Activated CD4-positive, alpha-beta T cell treated with anti-CD3 and anti-CD28 coated beads, Interleukin-2, amount 10 ng/mL, durations not matched to agents 7 days and 5 days (primary cell): ENCODE data around the gene OXA1L. TPM values are rescaled to one million over a fixed set of nuclear protein-coding genes. Genes with fewer than 3 reads are reported as not detected.
"Not testable (repeated sequence)": the region's sequence is repeated elsewhere in the genome, so short reads cannot be mapped to it uniquely, and the experiment has no call there.

Source experiments
- CTCF ChIA-PET: fragments of 350-600 bp; sonication (Branson Sonifier 250); formaldehyde crosslinking; loops from one replicate; lab custom pipeline; 2021; ENCODE audit warnings: antibody characterized with exemption; lab: Charles Lee
- POLR2A ChIA-PET: fragments of 350-600 bp; sonication (Branson Sonifier 250); formaldehyde crosslinking; loops from one replicate; lab custom pipeline; 2021; ENCODE audit warnings: antibody characterized with exemption; lab: Charles Lee
- DNase-seq: peaks from one replicate; pipeline ENCODE4 v3.0.0-alpha.2; 2020
- H3K27ac Mint-ChIP-seq: one replicate; pipeline ENCODE4 v1.8.0; 2021; ENCODE audit warnings: mild to moderate bottlenecking, moderate library complexity, mixed read lengths
- H3K27me3 Mint-ChIP-seq: one replicate; pipeline ENCODE4 v1.8.0; 2021; ENCODE audit warnings: mixed read lengths
- H3K36me3 Mint-ChIP-seq: one replicate; pipeline ENCODE4 v1.8.0; 2021; ENCODE audit warnings: low read depth, mixed read lengths
- H3K4me1 Mint-ChIP-seq: one replicate; pipeline ENCODE4 v1.8.0; 2021; ENCODE audit warnings: mixed read lengths
- H3K4me3 Mint-ChIP-seq: one replicate; pipeline ENCODE4 v1.8.0; 2021; ENCODE audit warnings: mild to moderate bottlenecking, moderate library complexity, mixed read lengths
- H3K9me3 Mint-ChIP-seq: one replicate; pipeline ENCODE4 v1.8.0; 2021; ENCODE audit warnings: mixed read lengths
- total RNA-seq, 2 experiments: library from RNA; stranded (reverse); gene quantifications; one replicate each; pipeline ENCODE4 v1.2.3, GENCODE V29; 2021

OXA1L gene
- total RNA-seq, 2 experiments from 2014 or later, result 122 to 141 TPM

DNA sequence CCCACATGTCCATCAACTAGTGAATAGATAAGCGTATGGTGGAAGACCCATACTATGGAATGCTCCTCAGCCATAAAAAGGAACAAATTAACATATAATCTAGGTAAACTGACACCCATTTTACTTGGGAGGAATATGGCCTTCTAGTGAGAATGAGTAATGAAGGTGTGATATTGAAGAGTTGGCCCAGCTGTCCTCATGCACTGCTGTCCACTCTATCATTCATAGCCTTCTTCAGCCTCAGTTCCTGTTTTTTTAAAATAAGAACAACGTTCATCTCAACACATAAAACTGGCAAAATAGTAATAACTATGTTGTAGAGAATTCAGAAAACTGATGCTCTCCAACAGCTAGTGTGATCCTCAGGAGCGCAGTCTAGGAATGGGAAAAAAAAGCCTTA, 26.5 kb upstream of the OXA1L start:
- peaks cover 6% of the 10 kb centered on the region for H3K36me3 Mint-ChIP-seq
- H3K4me1 Mint-ChIP-seq, result peaks cover 29% of the 10 kb centered on the region
- H3K27me3 Mint-ChIP-seq, result peaks cover 11% of the 10 kb centered on the region
- no peak overlapping the region for H3K27ac Mint-ChIP-seq
- H3K4me3 Mint-ChIP-seq, result no peak overlapping the region
- DNase-seq, result no peak
- ChIA-PET POLR2A (no interaction called here), CTCF (interaction anchor here (1.6 kb wide), 1 partner anchor 170 kb away, joined by 6 read pairs; no protein-coding TSS in a partner anchor)
- H3K9me3 Mint-ChIP-seq, result peaks cover 4% of the 10 kb centered on the region

DNA sequence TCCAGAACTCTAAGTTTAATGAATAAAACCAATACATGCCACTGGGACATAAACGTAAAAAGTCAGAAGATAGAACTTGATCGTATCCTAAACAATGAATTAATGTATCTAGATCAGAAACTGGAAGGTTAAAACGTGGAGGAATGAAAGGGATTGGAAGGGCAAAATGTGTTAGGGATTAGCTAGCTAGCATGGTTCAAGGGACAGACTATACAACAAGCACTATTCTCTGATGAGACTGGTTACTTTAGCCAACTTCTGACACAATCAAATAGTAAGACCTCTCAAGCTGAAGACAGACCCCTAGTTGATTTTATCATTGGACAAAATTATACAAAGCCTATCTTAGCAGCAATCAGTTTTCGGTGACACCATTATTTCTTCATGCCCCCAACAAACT, 18.7 kb upstream of the OXA1L start:
- H3K9me3 Mint-ChIP-seq, result no peaks in the 10 kb centered on the region
- peaks cover 18% of the 10 kb centered on the region for H3K4me1 Mint-ChIP-seq
- no peak overlapping the region for H3K4me3 Mint-ChIP-seq
- no peak overlapping the region for H3K27ac Mint-ChIP-seq
- peaks cover 31% of the 10 kb centered on the region for H3K27me3 Mint-ChIP-seq
- no peak for DNase-seq
- no peaks in the 10 kb centered on the region for H3K36me3 Mint-ChIP-seq
- ChIA-PET CTCF (interaction anchor here (1.1 kb wide), 1 partner anchor 61 kb away, joined by 3 read pairs; no protein-coding TSS in a partner anchor), POLR2A (no interaction called here)

DNA sequence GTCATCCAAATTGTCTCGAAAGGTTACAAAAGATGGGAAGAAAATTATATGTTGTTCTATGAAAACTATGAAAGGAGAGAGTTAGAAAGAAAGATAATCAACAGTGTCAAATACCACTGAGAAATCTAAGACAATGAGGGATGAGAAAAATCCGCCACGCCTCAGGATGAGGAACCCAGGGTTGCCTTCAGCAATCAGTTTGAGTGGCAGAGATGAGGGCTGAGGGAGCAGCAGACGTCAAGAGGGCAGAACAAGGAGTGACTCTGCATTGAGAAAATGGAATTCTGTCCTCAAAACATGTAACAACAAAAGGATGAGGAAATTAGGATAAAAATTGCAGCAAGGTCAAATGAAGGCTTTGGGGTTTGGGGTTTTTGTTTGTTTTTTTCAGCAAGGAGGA, 18.3 kb upstream of the OXA1L start:
- Mint-ChIP-seq H3K27me3 (peaks cover 31% of the 10 kb centered on the region), H3K4me1 (peaks cover 22% of the 10 kb centered on the region), H3K9me3 (no peaks in the 10 kb centered on the region), H3K4me3 (no peak overlapping the region), H3K27ac (no peak overlapping the region), H3K36me3 (no peaks in the 10 kb centered on the region)
- POLR2A ChIA-PET, result no interaction called here
- no peak for DNase-seq
- CTCF ChIA-PET, result interaction anchor here (1.1 kb wide), 1 partner anchor 61 kb away, joined by 3 read pairs; no protein-coding TSS in a partner anchor

DNA sequence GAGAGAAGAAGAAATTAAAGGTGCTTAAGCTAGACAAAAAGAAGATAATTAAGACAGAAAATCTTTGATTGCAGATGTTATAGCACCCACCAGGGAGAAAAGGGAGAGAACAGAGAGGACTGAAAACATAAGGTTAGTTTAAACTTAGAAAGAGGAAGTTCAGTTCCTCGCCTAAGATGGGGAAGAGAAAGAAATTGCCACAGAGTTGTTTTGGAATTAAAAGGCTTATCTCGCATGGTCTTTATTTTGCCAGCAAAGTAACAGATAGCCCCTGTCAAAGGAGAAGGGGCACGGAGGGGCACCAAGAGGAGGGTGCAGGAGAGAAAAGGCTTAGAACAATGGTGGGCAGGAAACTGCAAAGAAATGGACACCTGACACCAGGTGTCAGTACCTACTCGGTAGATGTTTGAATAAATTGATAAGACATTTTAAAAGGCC, 17.8 kb upstream of the OXA1L start:
- ChIA-PET POLR2A (no interaction called here), CTCF (no interaction called here)
- DNase-seq, result no peak
- no peaks in the 10 kb centered on the region for H3K9me3 Mint-ChIP-seq
- H3K4me3 Mint-ChIP-seq, result no peak overlapping the region
- H3K36me3 Mint-ChIP-seq, result no peaks in the 10 kb centered on the region
- no peak overlapping the region for H3K27ac Mint-ChIP-seq
- H3K27me3 Mint-ChIP-seq, result peaks cover 31% of the 10 kb centered on the region
- peaks cover 22% of the 10 kb centered on the region for H3K4me1 Mint-ChIP-seq

DNA sequence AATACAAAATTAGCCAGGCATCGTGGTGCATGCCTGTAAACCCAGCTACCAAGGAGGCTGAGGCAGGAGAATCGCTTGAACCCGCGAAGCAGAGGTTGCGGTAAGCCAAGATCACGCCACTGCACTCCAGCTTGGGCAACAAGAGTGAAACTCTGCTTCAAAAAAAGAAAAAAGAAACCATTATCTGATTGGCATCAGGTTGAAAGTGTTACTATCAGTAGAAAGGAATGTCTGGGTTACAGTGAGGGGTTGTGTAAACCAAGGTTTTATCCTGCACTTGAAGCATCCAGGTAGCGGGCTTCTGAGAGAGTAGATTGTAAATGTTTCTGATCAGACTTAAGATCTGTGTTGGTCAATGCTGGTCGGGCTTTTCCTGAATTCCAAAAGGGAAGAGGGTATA, 14.1 kb upstream of the OXA1L start:
- DNase-seq, result peak; percentile 12
- H3K4me3 Mint-ChIP-seq, result no peak overlapping the region
- CTCF ChIA-PET, result interaction anchor here (1.2 kb wide), 1 partner anchor 14 kb away, joined by 3 read pairs; the partner anchor contains the start of gene OXA1L
- H3K36me3 Mint-ChIP-seq, result no peaks in the 10 kb centered on the region
- POLR2A ChIA-PET, result no interaction called here
- H3K27ac Mint-ChIP-seq, result no peak overlapping the region
- H3K9me3 Mint-ChIP-seq, result no peaks in the 10 kb centered on the region
- H3K4me1 Mint-ChIP-seq, result peaks cover 22% of the 10 kb centered on the region
- H3K27me3 Mint-ChIP-seq, result peaks cover 34% of the 10 kb centered on the region

DNA sequence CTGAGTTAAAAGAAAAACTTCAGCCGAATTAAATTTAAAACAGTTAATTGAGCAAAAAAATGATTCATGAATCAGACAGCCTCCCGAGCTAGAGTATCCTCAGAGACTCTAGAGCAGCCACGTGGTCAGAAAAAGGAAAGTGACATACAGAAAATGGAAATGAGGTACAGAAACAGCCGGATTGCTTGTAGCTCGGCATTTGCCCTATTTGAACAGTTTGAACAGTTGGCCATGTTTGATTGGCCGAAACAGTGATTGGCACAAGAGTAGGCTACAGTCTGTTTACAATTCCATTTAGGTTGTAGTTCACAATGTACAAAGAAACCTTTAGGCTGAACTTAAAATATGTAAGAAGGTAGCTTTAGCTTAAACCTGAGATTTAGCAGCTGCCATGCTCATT, 12.9 kb upstream of the OXA1L start:
- Mint-ChIP-seq H3K9me3 (no peaks in the 10 kb centered on the region), H3K4me1 (peaks cover 16% of the 10 kb centered on the region), H3K4me3 (no peak overlapping the region), H3K36me3 (peaks cover 2% of the 10 kb centered on the region), H3K27me3 (peaks cover 29% of the 10 kb centered on the region), H3K27ac (no peak overlapping the region)
- DNase-seq, result no peak
- POLR2A ChIA-PET, result no interaction called here
- CTCF ChIA-PET, result interaction anchor here (1.3 kb wide), 1 partner anchor 25 kb away, joined by 4 read pairs; no protein-coding TSS in a partner anchor

DNA sequence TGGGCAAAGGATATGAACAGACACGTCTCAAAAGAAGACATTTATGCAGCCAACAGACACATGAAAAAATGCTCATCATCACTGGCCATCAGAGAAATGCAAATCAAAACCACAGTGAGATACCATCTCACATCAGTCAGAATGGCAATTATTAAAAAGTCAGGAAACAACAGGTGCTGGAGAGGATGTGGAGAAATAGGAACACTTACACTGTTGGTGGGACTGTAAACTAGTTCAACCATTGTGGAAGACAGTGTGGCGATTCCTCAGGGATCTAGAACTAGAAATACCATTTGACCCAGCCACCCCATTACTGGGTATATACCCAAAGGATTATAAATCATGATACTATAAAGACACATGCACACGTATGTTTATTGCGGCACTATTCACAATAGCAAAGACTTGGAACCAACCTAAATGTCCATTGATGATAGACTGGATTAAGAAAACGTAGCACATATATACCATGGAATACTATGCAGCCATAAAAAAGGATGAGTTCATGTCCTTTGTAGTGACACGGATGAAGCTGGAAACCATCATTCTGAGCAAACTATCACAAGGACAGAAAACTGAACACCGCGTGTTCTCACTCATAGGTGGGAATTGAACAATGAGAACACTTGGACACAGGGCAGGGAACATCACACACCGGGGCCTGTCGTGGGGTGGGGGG, 8.4 kb upstream of the OXA1L start:
- peaks cover 15% of the 10 kb centered on the region for H3K9me3 Mint-ChIP-seq
- H3K4me1 Mint-ChIP-seq, CTCF ChIA-PET, H3K4me3 Mint-ChIP-seq, DNase-seq, POLR2A ChIA-PET, H3K27me3 Mint-ChIP-seq, H3K27ac Mint-ChIP-seq: not testable (repeated sequence)
- peaks cover 13% of the 10 kb centered on the region for H3K36me3 Mint-ChIP-seq

DNA sequence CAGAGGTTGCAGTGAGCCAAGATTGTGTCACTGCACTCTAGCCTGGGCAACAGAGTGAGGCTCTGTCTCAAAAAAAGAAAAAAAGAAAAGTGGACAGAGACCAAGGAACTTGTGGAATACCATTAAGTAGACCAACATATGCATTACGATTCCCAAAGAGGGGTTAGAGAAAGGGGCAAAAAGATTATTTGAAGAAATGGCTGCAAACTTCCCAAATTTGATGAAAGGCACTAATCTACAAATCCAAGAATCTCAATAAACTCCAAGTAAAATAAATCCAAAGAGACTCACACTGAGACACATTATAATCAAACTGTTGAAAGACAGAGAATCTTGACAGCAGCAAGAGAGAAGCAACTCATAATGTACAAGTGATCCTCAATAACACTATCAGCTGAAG, 4.8 kb upstream of the OXA1L start:
- ChIA-PET CTCF (interaction anchor here (0.7 to 1.5 kb wide), 2 partner anchors 108 to 134 kb away, joined by 4 to 6 read pairs; no protein-coding TSS in a partner anchor), POLR2A (no interaction called here)
- H3K27me3 Mint-ChIP-seq, result no peaks in the 10 kb centered on the region
- no peak for DNase-seq
- peaks cover 23% of the 10 kb centered on the region for H3K36me3 Mint-ChIP-seq
- no peak overlapping the region for H3K4me3 Mint-ChIP-seq
- H3K27ac Mint-ChIP-seq, result no peak overlapping the region
- peaks cover 18% of the 10 kb centered on the region for H3K9me3 Mint-ChIP-seq
- H3K4me1 Mint-ChIP-seq, result peaks cover 14% of the 10 kb centered on the region

DNA sequence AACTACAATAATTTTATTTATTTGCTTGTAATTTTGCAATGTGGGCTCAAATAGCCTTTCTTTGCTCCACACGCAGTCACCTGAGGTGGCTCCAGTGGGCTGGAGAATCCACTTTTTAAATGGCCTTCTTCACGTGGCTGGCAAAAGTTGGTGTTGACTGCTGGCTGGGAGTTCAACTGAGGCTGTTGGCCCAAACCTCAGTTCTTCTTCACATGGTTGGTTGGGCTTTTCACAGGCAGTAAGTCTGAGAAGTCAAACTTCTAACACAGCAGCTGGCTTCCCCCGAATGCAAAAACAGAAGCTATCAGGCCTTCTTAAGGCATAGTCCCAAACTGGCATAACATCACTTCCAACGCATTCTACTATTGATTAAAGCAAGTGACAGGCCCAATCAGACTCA, 2.1 kb upstream of the OXA1L start:
- no peak overlapping the region for H3K27ac Mint-ChIP-seq
- DNase-seq, result no peak
- H3K9me3 Mint-ChIP-seq, result peaks cover 18% of the 10 kb centered on the region
- no peaks in the 10 kb centered on the region for H3K27me3 Mint-ChIP-seq
- POLR2A ChIA-PET, result no interaction called here
- H3K4me1 Mint-ChIP-seq, result peaks cover 33% of the 10 kb centered on the region
- peaks cover 37% of the 10 kb centered on the region for H3K36me3 Mint-ChIP-seq
- CTCF ChIA-PET, result interaction anchor here (1.2 to 1.3 kb wide), 2 partner anchors 60 to 194 kb away, joined by 3 read pairs; no protein-coding TSS in a partner anchor
- H3K4me3 Mint-ChIP-seq, result no peak overlapping the region

DNA sequence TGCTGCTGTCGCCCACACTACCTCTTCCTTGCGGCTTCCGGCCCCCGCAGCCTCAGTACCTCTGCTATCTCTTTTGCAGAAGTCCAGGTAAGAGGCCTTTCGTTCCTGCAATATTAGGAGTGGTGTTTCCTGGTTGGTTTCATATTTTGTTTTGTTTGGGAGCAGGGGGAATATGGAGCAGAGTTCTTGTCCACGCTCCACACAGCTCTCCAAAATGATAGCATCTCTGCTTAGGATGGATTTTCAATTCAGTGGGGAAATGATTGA, 768 bp downstream of the OXA1L start:
- peak overlapping the region; percentile 94 for H3K4me3 Mint-ChIP-seq
- POLR2A ChIA-PET, result interaction anchor here (0.6 kb wide), 1 partner anchor 178 kb away, joined by 4 read pairs; the partner anchor contains the start of gene DAD1
- DNase-seq, result no peak
- H3K27ac Mint-ChIP-seq, result peak overlapping the region; percentile 95
- H3K9me3 Mint-ChIP-seq, result peaks cover 5% of the 10 kb centered on the region
- no peaks in the 10 kb centered on the region for H3K27me3 Mint-ChIP-seq
- CTCF ChIA-PET, result interaction anchor here (0.6 to 2.4 kb wide), 6 partner anchors 8 to 211 kb away, joined by 3 to 11 read pairs (median 4); no protein-coding TSS in a partner anchor
- peaks cover 54% of the 10 kb centered on the region for H3K36me3 Mint-ChIP-seq
- peaks cover 36% of the 10 kb centered on the region for H3K4me1 Mint-ChIP-seq

DNA sequence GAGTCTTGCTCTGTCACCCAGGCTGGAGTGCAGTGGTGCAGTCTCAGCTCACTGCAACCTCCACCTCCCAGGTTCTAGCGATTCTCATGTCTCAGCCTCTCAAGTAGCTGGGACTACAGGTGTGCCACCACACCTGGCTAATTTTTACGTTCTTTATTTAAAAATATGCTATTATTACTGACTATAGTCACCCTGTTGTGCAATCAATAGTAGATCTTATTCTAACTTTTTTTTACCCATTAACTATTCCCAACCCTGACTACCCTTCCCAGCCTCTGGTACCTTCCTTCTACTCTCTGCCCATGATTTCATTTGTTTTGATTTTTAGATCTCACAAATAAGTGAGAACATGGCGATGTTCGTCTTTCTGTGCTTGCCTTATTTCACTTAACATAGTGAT, 2.5 kb downstream of the OXA1L start:
- peaks cover 3% of the 10 kb centered on the region for H3K9me3 Mint-ChIP-seq
- peak overlapping the region; percentile 3 for H3K4me3 Mint-ChIP-seq
- no peaks in the 10 kb centered on the region for H3K27me3 Mint-ChIP-seq
- POLR2A ChIA-PET, result no interaction called here
- no peak for DNase-seq
- H3K27ac Mint-ChIP-seq, result no peak overlapping the region
- H3K4me1 Mint-ChIP-seq, result peaks cover 38% of the 10 kb centered on the region
- H3K36me3 Mint-ChIP-seq, result peaks cover 63% of the 10 kb centered on the region
- CTCF ChIA-PET, result interaction anchor here (0.6 to 0.7 kb wide), 2 partner anchors 50 to 722 kb away, joined by 3 read pairs; no protein-coding TSS in a partner anchor

DNA sequence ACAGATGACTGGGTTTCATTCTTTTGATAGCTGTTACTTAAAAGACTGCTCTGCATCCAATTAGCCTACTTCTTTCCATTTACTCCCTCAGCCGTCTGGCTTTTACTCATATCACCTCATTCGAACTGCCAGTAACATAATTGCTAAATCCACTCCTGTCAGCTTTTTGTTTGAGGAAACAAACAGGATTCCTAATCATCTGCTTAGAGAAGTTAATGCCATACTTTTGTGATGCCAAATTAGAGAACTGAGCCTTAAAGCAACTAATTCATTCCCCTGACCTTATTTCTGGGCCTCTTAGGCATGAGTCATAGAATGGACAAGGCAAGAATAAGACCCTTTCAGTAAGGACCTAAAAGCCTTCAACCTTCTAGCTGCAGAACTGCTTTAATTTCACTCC, 2.9 kb downstream of the OXA1L start:
- no peaks in the 10 kb centered on the region for H3K27me3 Mint-ChIP-seq
- ChIA-PET POLR2A (interaction anchor here (0.7 kb wide), 1 partner anchor 199 kb away, joined by 3 read pairs; no protein-coding TSS in a partner anchor), CTCF (interaction anchor here (0.6 to 0.7 kb wide), 2 partner anchors 49 to 723 kb away, joined by 3 read pairs; no protein-coding TSS in a partner anchor)
- H3K4me3 Mint-ChIP-seq, result no peak overlapping the region
- H3K36me3 Mint-ChIP-seq, result peaks cover 66% of the 10 kb centered on the region
- H3K4me1 Mint-ChIP-seq, result peaks cover 38% of the 10 kb centered on the region
- peaks cover 3% of the 10 kb centered on the region for H3K9me3 Mint-ChIP-seq
- no peak for DNase-seq
- no peak overlapping the region for H3K27ac Mint-ChIP-seq

DNA sequence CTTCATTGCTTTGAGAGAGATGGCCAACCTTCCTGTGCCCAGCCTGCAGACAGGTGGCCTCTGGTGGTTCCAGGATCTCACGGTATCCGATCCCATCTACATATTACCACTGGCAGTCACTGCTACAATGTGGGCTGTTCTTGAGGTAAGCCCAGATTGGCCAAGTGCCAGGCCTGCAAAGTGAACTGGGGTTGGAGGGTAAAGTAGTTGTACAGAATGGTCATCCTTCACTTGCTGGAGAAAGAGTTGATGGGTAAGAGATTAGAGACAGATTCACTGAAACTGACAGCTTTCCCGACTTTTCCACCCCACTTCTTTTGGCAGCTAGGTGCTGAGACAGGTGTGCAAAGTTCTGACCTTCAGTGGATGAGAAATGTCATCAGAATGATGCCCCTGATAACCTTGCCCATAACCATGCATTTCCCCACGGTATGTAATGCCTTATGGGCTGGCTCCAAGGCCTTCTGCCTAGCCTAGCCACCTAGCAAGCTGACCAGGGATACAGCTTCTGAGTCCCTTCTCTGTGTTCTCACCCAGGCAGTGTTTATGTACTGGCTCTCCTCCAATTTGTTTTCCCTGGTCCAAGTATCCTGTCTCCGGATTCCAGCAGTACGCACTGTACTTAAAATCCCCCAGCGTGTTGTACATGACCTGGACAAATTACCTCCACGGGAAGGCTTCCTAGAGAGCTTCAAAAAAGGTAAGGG, 4.1 kb downstream of the OXA1L start:
- ChIA-PET POLR2A (no interaction called here), CTCF (interaction anchor here (0.6 kb wide), 1 partner anchor 825 kb away, joined by 3 read pairs; no protein-coding TSS in a partner anchor)
- no peaks in the 10 kb centered on the region for H3K27me3 Mint-ChIP-seq
- no peak for DNase-seq
- H3K4me1 Mint-ChIP-seq, result peaks cover 31% of the 10 kb centered on the region
- peak overlapping the region; percentile 44 for H3K27ac Mint-ChIP-seq
- no peak overlapping the region for H3K4me3 Mint-ChIP-seq
- H3K36me3 Mint-ChIP-seq, result peaks cover 69% of the 10 kb centered on the region
- peaks cover 3% of the 10 kb centered on the region for H3K9me3 Mint-ChIP-seq
